ENCODE data around the gene PMS1. TPM values are rescaled to one million over a fixed set of nuclear protein-coding genes. Genes with fewer than 3 reads are reported as not detected.

The PMS1 gene
- polyA plus RNA-seq, 1 experiment, result 16.3 TPM

DNA sequence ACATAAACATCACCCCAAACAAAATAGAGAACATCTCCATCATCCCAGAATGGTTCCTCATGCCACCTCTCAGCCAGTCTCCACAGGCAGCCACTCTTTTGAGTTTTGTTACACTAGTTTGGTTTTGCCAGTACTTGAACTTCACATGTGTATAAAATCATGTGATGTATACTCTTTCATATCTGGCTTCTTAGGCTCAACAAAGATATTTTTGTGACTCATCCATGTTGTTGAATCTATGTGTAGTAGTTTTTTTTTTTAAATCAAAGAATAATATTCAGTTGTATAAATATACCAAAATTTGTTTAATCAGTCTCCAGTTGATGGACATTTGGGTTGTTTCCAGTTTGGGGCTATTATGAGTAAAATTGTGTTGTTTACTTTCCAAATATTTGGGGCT, 75.9 kb downstream of the PMS1 start:
- TF ChIP-seq, protein P1, sequence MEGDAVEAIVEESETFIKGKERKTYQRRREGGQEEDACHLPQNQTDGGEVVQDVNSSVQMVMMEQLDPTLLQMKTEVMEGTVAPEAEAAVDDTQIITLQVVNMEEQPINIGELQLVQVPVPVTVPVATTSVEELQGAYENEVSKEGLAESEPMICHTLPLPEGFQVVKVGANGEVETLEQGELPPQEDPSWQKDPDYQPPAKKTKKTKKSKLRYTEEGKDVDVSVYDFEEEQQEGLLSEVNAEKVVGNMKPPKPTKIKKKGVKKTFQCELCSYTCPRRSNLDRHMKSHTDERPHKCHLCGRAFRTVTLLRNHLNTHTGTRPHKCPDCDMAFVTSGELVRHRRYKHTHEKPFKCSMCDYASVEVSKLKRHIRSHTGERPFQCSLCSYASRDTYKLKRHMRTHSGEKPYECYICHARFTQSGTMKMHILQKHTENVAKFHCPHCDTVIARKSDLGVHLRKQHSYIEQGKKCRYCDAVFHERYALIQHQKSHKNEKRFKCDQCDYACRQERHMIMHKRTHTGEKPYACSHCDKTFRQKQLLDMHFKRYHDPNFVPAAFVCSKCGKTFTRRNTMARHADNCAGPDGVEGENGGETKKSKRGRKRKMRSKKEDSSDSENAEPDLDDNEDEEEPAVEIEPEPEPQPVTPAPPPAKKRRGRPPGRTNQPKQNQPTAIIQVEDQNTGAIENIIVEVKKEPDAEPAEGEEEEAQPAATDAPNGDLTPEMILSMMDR (IDR thresholded peaks at IDR 0.05; ENCODE audit: low read depth, low read length), result no peak
- no peak for DNase-seq (ENCODE audit: low read depth, low spot score)
- Histone ChIP-seq H3K27ac (ENCODE audit: low read depth, low read length) (no peak overlapping the region), H3K9me3 (ENCODE audit: control insufficient read depth, insufficient read depth, low read length) (no peaks in the 10 kb centered on the region), H3K27me3 (ENCODE audit: control insufficient read depth, insufficient read depth, low read length) (no peaks in the 10 kb centered on the region), H3K4me3 (ENCODE audit: low read depth, low read length) (no peak overlapping the region)
- ChIA-PET CTCF (no interaction called here), POLR2A (no interaction called here)

DNA sequence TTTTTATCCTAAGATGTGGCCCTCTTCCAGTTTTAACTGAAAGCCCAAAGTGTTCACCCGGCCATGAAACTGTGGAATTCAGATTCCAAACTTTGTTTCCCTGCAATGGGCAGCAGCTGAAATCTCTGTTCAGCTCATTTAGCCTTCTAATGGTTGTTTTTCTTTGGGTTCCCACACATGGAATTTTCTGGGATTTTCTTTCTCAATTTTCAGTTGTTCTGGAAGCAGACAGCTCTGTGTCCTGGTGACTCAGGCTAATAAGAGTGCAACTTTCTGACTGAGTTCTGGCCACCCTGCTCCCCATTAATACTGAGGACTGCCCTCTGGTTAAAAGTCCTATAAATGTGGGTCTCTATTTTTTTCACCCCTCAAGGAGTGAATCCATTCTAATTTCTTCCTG, 78.5 kb downstream of the PMS1 start:
- POLR2A ChIA-PET, result no interaction called here
- no peak for DNase-seq (ENCODE audit: low read depth, low spot score)
- no peaks in the 10 kb centered on the region for H3K9me3 ChIP-seq (ENCODE audit: control insufficient read depth, insufficient read depth, low read length)
- TF ChIP-seq, protein P1 (IDR thresholded peaks at IDR 0.05; ENCODE audit: low read depth, low read length), result no peak
- no peaks in the 10 kb centered on the region for H3K27me3 ChIP-seq (ENCODE audit: control insufficient read depth, insufficient read depth, low read length)
- no peak overlapping the region for H3K4me3 ChIP-seq (ENCODE audit: low read depth, low read length)
- CTCF ChIA-PET, result no interaction called here
- H3K27ac ChIP-seq (ENCODE audit: low read depth, low read length), result no peak overlapping the region

DNA sequence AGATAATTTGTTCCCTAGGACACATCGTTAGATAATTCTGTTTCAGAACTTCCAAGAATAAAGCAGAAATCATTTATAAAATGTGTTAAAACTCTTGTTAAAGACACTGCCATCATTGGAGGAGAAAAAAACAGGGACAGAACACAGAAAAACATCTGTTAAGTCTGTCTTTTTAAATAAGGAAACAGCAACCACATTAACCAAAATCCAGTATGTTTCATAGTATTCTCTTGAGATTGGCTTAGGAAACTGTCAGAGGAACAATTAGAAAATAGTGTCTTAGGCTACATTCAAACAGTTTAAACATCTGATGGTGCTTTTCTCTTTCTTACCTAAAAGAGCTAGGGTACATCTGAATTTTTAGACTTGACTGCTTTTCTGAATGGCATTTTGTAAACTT, 81.6 kb downstream of the PMS1 start:
- Histone ChIP-seq H3K4me3 (ENCODE audit: low read depth, low read length) (no peak overlapping the region), H3K27ac (ENCODE audit: low read depth, low read length) (no peak overlapping the region), H3K9me3 (ENCODE audit: control insufficient read depth, insufficient read depth, low read length) (no peaks in the 10 kb centered on the region), H3K27me3 (ENCODE audit: control insufficient read depth, insufficient read depth, low read length) (no peaks in the 10 kb centered on the region)
- CTCF ChIA-PET, result no interaction called here
- POLR2A ChIA-PET, result no interaction called here
- DNase-seq (ENCODE audit: low read depth, low spot score), result no peak
- TF ChIP-seq, protein P1 (IDR thresholded peaks at IDR 0.05; ENCODE audit: low read depth, low read length), result no peak

DNA sequence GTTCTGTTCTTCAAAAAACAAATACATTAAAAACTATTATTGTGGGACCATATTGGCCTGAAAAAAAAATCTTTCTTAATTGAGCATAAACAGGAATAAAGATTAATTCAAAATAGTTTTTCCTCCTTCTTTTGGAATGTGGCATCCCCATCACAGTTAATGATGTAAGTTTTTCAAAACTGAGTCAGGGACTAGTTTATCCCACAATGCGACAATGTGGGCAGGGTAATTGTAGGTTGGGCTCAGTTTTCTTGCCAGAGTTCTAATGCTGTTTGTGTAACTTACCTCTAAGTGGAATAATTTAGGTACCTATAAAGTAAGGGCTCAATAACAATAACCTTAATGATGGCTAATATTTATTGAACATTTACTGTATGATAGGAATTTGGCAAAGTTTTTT, 82.0 kb downstream of the PMS1 start:
- H3K4me3 ChIP-seq (ENCODE audit: low read depth, low read length), result no peak overlapping the region
- TF ChIP-seq, protein P1 (IDR thresholded peaks at IDR 0.05; ENCODE audit: low read depth, low read length), result no peak
- CTCF ChIA-PET, result no interaction called here
- no peak overlapping the region for H3K27ac ChIP-seq (ENCODE audit: low read depth, low read length)
- POLR2A ChIA-PET, result no interaction called here
- no peak for DNase-seq (ENCODE audit: low read depth, low spot score)
- H3K27me3 ChIP-seq (ENCODE audit: control insufficient read depth, insufficient read depth, low read length), result no peaks in the 10 kb centered on the region
- H3K9me3 ChIP-seq (ENCODE audit: control insufficient read depth, insufficient read depth, low read length), result no peaks in the 10 kb centered on the region

DNA sequence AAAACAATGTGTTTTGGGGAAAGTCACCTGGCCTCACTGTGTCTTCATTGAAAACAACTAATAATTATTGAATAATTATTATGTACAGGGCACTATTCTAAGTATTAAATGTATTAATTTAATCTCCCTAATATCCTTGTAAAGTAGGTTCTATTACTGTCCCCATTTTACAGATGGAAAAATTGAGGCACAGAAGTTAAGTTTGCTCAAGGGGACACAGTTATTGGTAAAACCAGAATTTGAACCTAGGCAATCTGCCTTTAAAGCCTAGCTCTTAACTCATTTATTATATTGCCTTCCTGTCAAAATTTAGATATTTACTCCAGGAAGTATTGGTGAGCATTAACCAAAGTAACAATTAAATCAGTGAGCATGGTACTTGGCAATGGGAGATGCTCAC, 84.6 kb downstream of the PMS1 start:
- no peak overlapping the region for H3K4me3 ChIP-seq (ENCODE audit: low read depth, low read length)
- no peak overlapping the region for H3K27ac ChIP-seq (ENCODE audit: low read depth, low read length)
- ChIA-PET POLR2A (no interaction called here), CTCF (interaction anchor here (0.6 to 1.1 kb wide), 2 partner anchors 106 to 155 kb away, joined by 3 to 6 read pairs; partner anchors contain the start of gene OSGEPL1)
- H3K27me3 ChIP-seq (ENCODE audit: control insufficient read depth, insufficient read depth, low read length), result no peaks in the 10 kb centered on the region
- H3K9me3 ChIP-seq (ENCODE audit: control insufficient read depth, insufficient read depth, low read length), result no peaks in the 10 kb centered on the region
- TF ChIP-seq, protein P1 (IDR thresholded peaks at IDR 0.05; ENCODE audit: low read depth, low read length), result no peak
- no peak for DNase-seq (ENCODE audit: low read depth, low spot score)

Data from AG04450 (cell line).